K562 (cell line): ENCODE data around the gene MZB1. TPM values are rescaled to one million over a fixed set of nuclear protein-coding genes. Genes with fewer than 3 reads are reported as not detected.

Experiments used
- ATAC-seq: fragments of 200-7000 bp; cut with Tn5 transposase; 3 replicates; pipeline ENCODE4 v1.9.1; 2020; ENCODE audit warnings: moderate library complexity
- BruUV-seq: library from RNA; stranded (reverse); fragments of 400-500 nt; replicated peaks from 2 replicates; lab custom pipeline; 2021; lab: Mats Ljungman, UMichigan
- CTCF ChIA-PET: fragments of 300-600 bp; formaldehyde crosslinking; extraction: SDS; loops from one replicate; lab custom pipeline; 2021; ENCODE audit warnings: low intra/inter-chr PET ratio; lab: Yijun Ruan, JAX
- POLR2A ChIA-PET: fragments of 300-600, 350-650 bp; sonication (Branson Sonifier 250); formaldehyde crosslinking; extraction: SDS; loops from one replicate; lab custom pipeline; 2021; ENCODE audit warnings: antibody characterized with exemption, inconsistent platforms; lab: Yijun Ruan, JAX
- DNase-seq, 4 experiments: peaks; one replicate each; pipeline versions ENCODE4 v3.0.0 to v3.0.0-alpha.2; 2011 to 2018; ENCODE audit warnings: low spot score in 3 of 4, mixed read lengths in 3 of 4; ENCODE audit errors: extremely low read depth in 1 of 4
- FAIRE-seq: peaks from 2 replicates; lab custom pipeline; 2011; peaks lifted over from hg19 to GRCh38; lab: Jason Lieb, UNC
- H2AFZ ChIP-seq: 2 replicates; pipeline ENCODE4 v1.6.0; 2011; ENCODE audit warnings: low read depth, low read length, control low read depth, inconsistent platforms
- H3K27ac ChIP-seq: fragments of 200-600 bp; 3 replicates; pipeline ENCODE4 v1.8.0; 2011; ENCODE audit warnings: low read depth, mild to moderate bottlenecking, control low read depth, inconsistent platforms, low read length, moderate library complexity, mixed read lengths; ENCODE audit errors: extremely low read depth
- H3K27me3 ChIP-seq, 2 experiments: fragments of 300-600 bp in 1 of 2; 2 replicates in 1 of 2; 3 replicates in 1 of 2; pipeline versions ENCODE4 v1.6.0 to v1.8.0; 2011; ENCODE audit warnings: inconsistent platforms in 2 of 2, low read length in 2 of 2, mild to moderate bottlenecking in 1 of 2, mixed read lengths in 1 of 2, moderate library complexity in 1 of 2; ENCODE audit not compliant: control insufficient read depth in 2 of 2, insufficient read depth in 2 of 2
- H3K36me3 ChIP-seq: fragments of 300-600 bp; 3 replicates; pipeline ENCODE4 v1.8.0; 2011; ENCODE audit warnings: mild to moderate bottlenecking, low read length, inconsistent platforms; ENCODE audit not compliant: control insufficient read depth, insufficient read depth
- H3K4me1 ChIP-seq, 2 experiments: fragments of 200-600 bp in 1 of 2; replicated peaks in 1 of 2; 2 replicates in 1 of 2; 3 replicates in 1 of 2; pipeline versions ENCODE4 v1.5.1 to v1.8.0; 2011; ENCODE audit warnings: inconsistent platforms in 2 of 2, low read length in 2 of 2, mild to moderate bottlenecking in 1 of 2, mixed read lengths in 1 of 2, moderate library complexity in 1 of 2; ENCODE audit not compliant: control insufficient read depth in 2 of 2, insufficient read depth in 2 of 2
- H3K4me2 ChIP-seq: 2 replicates; pipeline ENCODE4 v1.6.1; 2011; ENCODE audit warnings: low read length, control low read depth, inconsistent platforms, mixed read lengths; ENCODE audit not compliant: insufficient read depth
- H3K4me3 ChIP-seq: fragments of 200-600 bp; sonication (generic), shearing (Covaris generic); 2 replicates; pipeline ENCODE4 v1.5.1; 2016; ENCODE audit warnings: control low read depth, inconsistent platforms
- H3K79me2 ChIP-seq: fragments of 200-600 bp; 3 replicates; pipeline ENCODE4 v1.8.0; 2011; ENCODE audit warnings: low read length, inconsistent platforms; ENCODE audit not compliant: control insufficient read depth, insufficient read depth
- H3K9ac ChIP-seq, 2 experiments: 2 replicates each; pipeline versions ENCODE4 v1.6.0 to v1.6.1; 2011; ENCODE audit warnings: low read depth in 2 of 2, low read length in 2 of 2, control low read depth in 1 of 2, inconsistent platforms in 1 of 2, mild to moderate bottlenecking in 1 of 2, mixed read lengths in 1 of 2; ENCODE audit not compliant: insufficient read depth in 1 of 2
- H3K9me1 ChIP-seq: one replicate; pipeline ENCODE4 v1.6.0; 2011; ENCODE audit warnings: inconsistent platforms, mild to moderate bottlenecking, low read length, moderate library complexity; ENCODE audit not compliant: control insufficient read depth, insufficient read depth
- H3K9me3 ChIP-seq: replicated peaks from 2 replicates; pipeline ENCODE4 v1.5.1; 2011; ENCODE audit warnings: low read depth, low read length, inconsistent platforms; ENCODE audit not compliant: control insufficient read depth, insufficient read depth
- H4K20me1 ChIP-seq: replicated peaks from 2 replicates; pipeline ENCODE4 v1.6.1; 2011; ENCODE audit warnings: low read length, inconsistent platforms, mixed read lengths; ENCODE audit not compliant: control insufficient read depth, insufficient read depth
- CBX3 ChIP-seq, 2 experiments: IDR thresholded peaks; 1 replicate in 1 of 2; 2 replicates in 1 of 2; pipeline ENCODE4 v1.6.1; 2012; ENCODE audit warnings: inconsistent platforms in 2 of 2, low read length in 2 of 2, borderline replicate concordance in 1 of 2, control low read depth in 1 of 2
- ELF2 ChIP-seq: fragments of 250-450 bp; sonication (Bioruptor Pico); IDR thresholded peaks from 2 replicates; pipeline ENCODE4 v1.5.0; 2021; ENCODE audit warnings: mild to moderate bottlenecking
- FOXJ3 ChIP-seq: sonication (generic); formaldehyde crosslinking; IDR thresholded peaks from 2 replicates; pipeline ENCODE4 v1.4.0; 2020; ENCODE audit warnings: mild to moderate bottlenecking, missing genetic modification reagents
- PHF21A ChIP-seq: fragments of 450-650 bp; IDR thresholded peaks from 2 replicates; pipeline ENCODE4 v1.6.1; 2017; ENCODE audit warnings: low read depth, borderline replicate concordance
- PHTF2 ChIP-seq: fragments of 250-450 bp; sonication (Bioruptor Pico); IDR thresholded peaks from 2 replicates; pipeline ENCODE4 v1.5.0; 2021; ENCODE audit warnings: mild to moderate bottlenecking
- POLR2AphosphoS5 ChIP-seq: IDR thresholded peaks from 2 replicates; pipeline ENCODE4 v1.6.1; 2011; ENCODE audit warnings: mild to moderate bottlenecking, low read depth, low read length, moderate library complexity; ENCODE audit not compliant: control insufficient read depth, insufficient read depth
- SRSF9 ChIP-seq: fragments of 200-400 bp; formaldehyde crosslinking; IDR thresholded peaks from 2 replicates; pipeline ENCODE4 v1.6.1; 2017; ENCODE audit warnings: low read depth, low read length, borderline replicate concordance
- WGBS: fragments of 100-300 bp; shearing (Covaris generic); methylation state at CpG from one replicate; pipeline ENCODE4 v1.1.6; 2016; ENCODE audit warnings: low coverage, mixed read lengths; ENCODE audit not compliant: insufficient coverage; ENCODE audit errors: missing lambda C conversion rate; 5-methylcytosine and 5-hydroxymethylcytosine counted together
- in situ Hi-C: fragments of 300-500 bp; cut with MboI; formaldehyde crosslinking; loops from 4 replicates; pipeline ENCODE4 v1.15.0; 2018; ENCODE audit warnings: inconsistent platforms, mixed read lengths
- intact Hi-C: fragments of 100-400 bp; cut with micrococcal nuclease; formaldehyde crosslinking; loops from 2 replicates; pipeline ENCODE4 v1.14.2; 2022
- polyA plus RNA-seq, 8 experiments: library from polyadenylated mRNA; depleted of rRNA in 4 of 8; stranded (reverse) in 5 of 8; unstranded in 3 of 8; fragments of >200 nt; fragmentation: Nextera tagmentation in 2 of 8; fragmentation: Illumina TruSeq in 1 of 8; extraction: Ambion mirVana in 2 of 8; extraction: Trizol in 1 of 8; gene quantifications; 2 replicates each; pipeline versions ENCODE4 v1.2.1 to v1.2.3, GENCODE V29; 2011 to 2014; ENCODE audit warnings: inconsistent platforms in 1 of 8, missing spikeins in 1 of 8
- total RNA-seq, 7 experiments: library from RNA; depleted of rRNA in 6 of 7; stranded (reverse); fragments of >200 nt in 6 of 7; fragmentation: Illumina TruSeq in 2 of 7; extraction: Trizol in 2 of 7; gene quantifications; 2 replicates each; pipeline versions ENCODE4 v1.2.1 to v1.2.3, GENCODE V29; 2011 to 2021; ENCODE audit warnings: low replicate concordance in 1 of 7

MZB1 gene
- total and polyA plus RNA-seq, 9 of the 15 experiments (the other 6 are each of a cell fraction or from before 2014, with no cell fraction given): 0.13 to 0.31 TPM; not detected in 7

- TF ChIP-seq POLR2AphosphoS5: no peak
Measured at GRCh38 chr5:139361835-139362429, 27.8 kb downstream of the MZB1 start (continued).

GRCh38 chr5:139360384-139360783 lies 29.3 kb downstream of the MZB1 start:
- BruUV-seq: no TSS peak
- 93% methylated on average over 4 of the region's 4 CpGs for WGBS
- TF ChIP-seq ELF2 (CRISPR knock-in tag): no peak
- TF ChIP-seq SRSF9: no peak
- no peak for TF ChIP-seq PHF21A
- no peak for TF ChIP-seq FOXJ3 (CRISPR knock-in tag)
- no peak for TF ChIP-seq PHTF2 (CRISPR knock-in tag)
- no peak for TF ChIP-seq CBX3 (IDR thresholded peaks at IDR 0.05; ENCODE audit: borderline replicate concordance in 1 of 2, low read length in 2 of 2)
- TF ChIP-seq, all 486 proteins: peak for 0
- intact Hi-C loops (no loop called here), in situ Hi-C loops (no loop called here)
- FAIRE-seq (no peak), DNase-seq (no peak), ATAC-seq (no peak)
- H4K20me1 ChIP-seq: 0 out of 2 replicates have a peak, but pooled peaks cover 7% of the 10 kb centered on the region
- no peak overlapping the region for H3K4me3 ChIP-seq
- H3K9ac ChIP-seq: no peak overlapping the region
- H3K9me1 ChIP-seq: no peaks in the 10 kb centered on the region
- H2AFZ ChIP-seq: no peak overlapping the region
- H3K79me2 ChIP-seq: peaks cover 65% of the 10 kb centered on the region
- H3K36me3 ChIP-seq: peaks cover 39% of the 10 kb centered on the region
- CTCF ChIA-PET: no interaction called here
- no peak overlapping the region for H3K27ac ChIP-seq
- H3K4me2 ChIP-seq: no peak overlapping the region
- H3K27me3 ChIP-seq: no peaks in the 10 kb centered on the region
- H3K9me3 ChIP-seq: no peaks in the 10 kb centered on the region
- no peaks in the 10 kb centered on the region for H3K4me1 ChIP-seq
- POLR2A ChIA-PET: no interaction called here
